ENCODE measurements around the gene AFTPH.

Gene AFTPH

GRCh38 chr2:64587561-64587960 is 63.4 kb downstream of the AFTPH start:
- no peak for DNase-seq (ENCODE audit: low spot score)

GRCh38 chr2:64591188-64591587 is 67.1 kb downstream of the AFTPH start:
- no peak for DNase-seq (ENCODE audit: low spot score)

GRCh38 chr2:64593035-64593655 is 69.0 kb downstream of the AFTPH start:
- DNase-seq (ENCODE audit: low spot score), result no peak

DNA sequence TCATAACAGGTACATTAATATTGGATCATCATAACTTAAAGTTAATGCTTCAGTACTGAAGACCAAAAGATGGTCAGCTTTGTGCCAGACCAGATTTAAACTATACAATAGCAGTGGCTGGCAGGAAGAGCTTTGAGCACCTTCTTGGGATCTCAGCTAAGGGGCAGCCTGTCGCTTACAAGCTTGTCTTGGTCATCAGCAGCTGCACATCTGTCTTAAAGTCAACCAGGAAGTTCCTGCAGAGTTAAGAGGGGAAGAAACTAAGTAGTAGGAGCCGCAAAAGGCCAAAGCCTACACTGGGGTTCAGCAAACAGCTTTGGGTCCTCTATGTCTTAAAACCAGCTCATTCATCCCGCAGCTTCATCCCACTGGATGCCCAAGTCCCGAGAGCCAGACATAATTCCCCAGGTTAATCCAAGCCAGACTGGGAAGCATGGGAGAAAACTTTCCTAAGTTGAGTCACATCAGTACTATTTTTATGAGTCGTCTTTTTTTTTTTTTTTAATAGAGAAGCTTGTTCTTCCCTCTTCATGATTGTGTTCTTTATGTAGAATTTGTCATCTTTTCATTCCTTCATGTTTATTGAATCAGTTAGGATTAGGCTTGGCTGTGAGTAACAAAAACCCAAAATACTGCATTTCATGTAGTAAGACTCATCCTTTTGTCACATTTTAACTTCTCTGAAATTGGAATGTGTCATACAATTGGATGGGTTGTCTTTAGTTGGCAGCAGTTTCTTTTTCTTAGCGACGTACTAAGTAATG is 70.3 kb downstream of the AFTPH start:
- DNase-seq (ENCODE audit: low spot score), result peak; percentile 37

- no peak for DNase-seq (ENCODE audit: low spot score)
These were observed 71.5 kb downstream of the AFTPH start for GRCh38 chr2:64595397-64596176.

DNA sequence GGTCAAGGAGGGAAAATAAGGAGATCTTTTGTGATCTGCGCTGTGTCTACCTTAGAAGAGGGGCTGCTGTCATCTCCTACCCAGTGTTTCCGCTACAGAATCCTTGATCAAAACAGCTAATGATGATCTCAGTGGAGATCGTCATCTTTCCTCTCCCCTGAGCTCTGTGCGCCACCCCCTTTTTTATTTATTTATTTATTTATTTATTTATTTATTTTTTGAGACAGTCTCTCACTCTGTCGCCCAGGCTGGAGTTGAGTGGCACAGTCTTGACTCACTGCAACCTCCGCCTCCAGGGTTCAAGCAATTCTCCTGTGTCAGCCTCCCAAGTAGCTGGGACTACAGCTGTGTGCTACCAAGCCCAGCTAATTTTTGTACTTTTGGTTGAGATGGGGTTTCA is 74.1 kb downstream of the AFTPH start:
- DNase-seq (ENCODE audit: low spot score), result no peak

DNA sequence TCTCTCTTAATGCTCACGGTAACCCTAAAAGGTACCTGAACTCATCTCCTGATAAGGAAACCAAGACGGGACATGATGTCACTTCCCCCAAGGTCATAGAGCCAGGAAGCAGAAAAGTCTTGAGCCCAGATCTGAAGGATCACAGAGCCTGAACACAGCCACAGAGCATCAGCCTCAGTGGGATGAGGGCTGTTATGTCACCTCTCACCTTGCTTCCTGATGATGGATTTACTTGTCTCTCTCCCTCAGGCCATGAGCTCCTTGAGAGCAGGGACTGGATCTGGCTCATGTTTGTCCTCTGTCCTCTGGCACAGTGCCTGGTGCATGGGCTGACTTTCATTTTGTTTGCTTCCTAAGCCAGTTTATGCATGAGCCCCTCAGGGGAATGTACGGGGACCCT is 75.3 kb downstream of the AFTPH start:
- DNase-seq (ENCODE audit: low spot score), result peak; percentile 62

- DNase-seq (ENCODE audit: low spot score), result no peak
These were observed 77.1 kb downstream of the AFTPH start for GRCh38 chr2:64601034-64601754.

- no peak for DNase-seq (ENCODE audit: low spot score)
These were observed 77.8 kb downstream of the AFTPH start for GRCh38 chr2:64601785-64602391.

- no peak for DNase-seq (ENCODE audit: low spot score)
These were observed 78.3 kb downstream of the AFTPH start for GRCh38 chr2:64602436-64602835.

DNA sequence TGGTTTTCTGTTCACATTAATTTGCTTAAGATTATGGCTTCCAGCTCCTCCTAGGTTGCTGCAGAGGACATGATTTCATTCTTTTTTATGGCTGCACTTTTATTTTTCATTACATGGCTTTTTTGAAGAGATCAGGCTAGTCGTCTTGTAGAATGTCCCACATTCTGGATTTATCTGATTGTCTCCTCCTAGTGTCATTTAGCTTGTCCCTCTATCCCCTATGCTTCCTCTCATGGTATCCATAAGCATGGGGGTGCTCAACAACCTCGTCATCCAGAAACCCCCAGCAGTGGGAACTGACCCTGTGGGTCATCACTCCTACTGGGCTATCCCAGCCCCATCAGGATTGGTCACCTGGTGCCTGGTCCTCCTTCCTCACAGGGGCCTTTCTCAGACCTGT is 80.0 kb downstream of the AFTPH start:
- no peak for DNase-seq (ENCODE audit: low spot score)

- no peak for DNase-seq (ENCODE audit: low spot score)
These were observed 80.9 kb downstream of the AFTPH start for GRCh38 chr2:64605026-64605471.

DNA sequence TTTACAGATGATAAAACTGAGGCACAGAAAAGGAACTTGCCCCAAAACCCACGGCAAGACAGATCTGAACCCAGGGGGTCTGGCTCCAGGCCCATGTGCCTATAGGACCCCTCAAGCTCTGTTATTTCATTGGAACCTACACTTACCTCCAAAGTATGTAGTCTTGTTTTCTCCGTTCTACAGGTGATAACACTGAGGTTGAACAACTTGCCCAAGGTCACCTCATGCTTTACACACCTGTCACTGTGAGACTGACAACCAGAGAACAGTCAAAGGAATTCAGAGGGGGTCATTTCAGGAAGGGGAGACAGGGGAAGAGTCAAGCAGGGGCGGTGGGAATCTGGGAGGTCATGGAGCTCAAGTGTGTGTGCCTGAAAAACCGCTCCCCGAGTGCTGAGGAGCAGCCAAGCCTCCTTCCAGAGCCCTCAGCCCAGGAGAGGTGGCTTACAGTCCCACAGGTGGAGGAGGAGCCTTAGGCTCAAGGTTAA is 81.9 kb downstream of the AFTPH start:
- DNase-seq (ENCODE audit: low spot score), result no peak

DNA sequence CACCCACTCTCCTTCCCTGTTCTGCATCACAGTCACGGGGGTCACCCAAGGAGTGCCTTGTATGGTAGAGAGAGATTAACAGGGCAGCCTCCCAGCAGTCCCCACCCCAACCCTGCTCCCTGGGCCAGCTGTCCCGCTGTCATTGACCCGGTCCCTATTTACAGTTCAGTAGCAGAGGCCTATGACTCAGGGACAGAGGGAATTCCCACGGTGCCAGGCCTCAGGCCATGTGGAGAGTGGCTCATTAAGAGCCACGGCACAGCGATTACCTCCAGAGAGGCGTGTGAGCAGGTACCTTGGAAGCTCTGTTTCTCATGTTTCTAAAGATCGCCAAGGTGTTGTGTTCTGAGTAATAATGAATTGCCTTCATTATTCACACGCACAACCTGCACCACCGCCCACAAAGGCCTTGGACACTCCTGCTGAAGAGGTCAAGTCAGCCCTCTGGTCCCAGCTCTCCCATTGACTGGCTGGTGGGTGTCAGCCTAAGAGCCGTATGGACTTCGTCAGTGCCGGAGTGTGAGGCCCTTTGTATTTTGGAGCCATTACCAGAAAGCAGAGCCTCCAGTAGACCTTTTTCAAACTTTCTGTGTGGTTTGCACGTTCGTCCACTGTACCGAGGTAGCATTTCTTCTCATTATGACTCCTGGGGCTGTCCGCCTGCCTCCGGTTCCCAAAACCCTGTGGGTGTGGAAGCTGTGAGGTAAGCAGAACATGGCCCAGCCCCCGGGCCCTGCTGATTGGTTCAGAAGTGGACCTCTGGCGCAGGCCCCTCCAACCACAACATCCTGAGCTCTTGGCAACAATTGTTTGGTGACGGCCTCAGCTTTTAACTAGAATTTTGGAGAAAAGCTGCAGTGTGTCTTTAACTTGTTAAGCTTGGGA is 82.6 kb downstream of the AFTPH start:
- DNase-seq (ENCODE audit: low spot score), result no peak

- DNase-seq (ENCODE audit: low spot score), result no peak
These were observed 83.5 kb downstream of the AFTPH start for GRCh38 chr2:64607381-64608304.

DNA sequence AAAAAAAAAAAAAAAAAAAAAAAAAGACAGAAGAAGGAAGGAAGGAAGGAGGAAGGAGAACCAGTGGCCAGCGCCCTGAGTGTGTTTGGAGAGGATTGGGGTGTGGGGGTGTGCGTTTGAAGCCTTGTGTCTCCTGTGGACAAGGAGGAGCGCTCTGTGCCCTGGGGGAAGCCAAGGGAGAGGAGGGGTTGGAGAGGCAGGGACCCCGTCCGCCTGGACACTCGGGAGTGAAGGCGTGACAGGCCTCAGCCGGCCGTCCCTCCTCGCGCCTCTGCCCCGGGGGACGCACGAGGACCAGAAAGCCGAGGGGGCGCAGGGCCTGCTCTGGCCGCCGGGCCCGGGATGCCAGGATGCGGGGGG is 84.7 kb downstream of the AFTPH start:
- DNase-seq (ENCODE audit: low spot score), result no peak

GRCh38 chr2:64609227-64609941 is 85.3 kb downstream of the AFTPH start:
- peak; percentile 40 for DNase-seq (ENCODE audit: low spot score)

DNA sequence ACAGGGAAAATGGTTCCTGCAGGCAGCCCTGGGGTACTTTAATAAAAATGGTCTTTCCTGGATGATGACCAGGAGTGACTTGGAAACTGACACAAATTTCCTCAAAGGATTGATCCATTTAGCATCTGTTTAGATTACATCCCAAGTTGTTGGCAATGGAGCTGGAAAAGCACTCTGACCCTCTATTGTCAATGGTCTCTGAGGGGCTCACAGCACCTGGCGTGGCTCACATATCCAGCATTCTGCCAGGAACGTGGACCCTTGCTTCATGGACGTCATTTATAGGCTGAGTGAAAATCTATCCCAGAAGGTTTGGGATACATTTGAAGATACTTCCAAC is 85.8 kb downstream of the AFTPH start:
- no peak for DNase-seq (ENCODE audit: low spot score)

- no peak for DNase-seq (ENCODE audit: low spot score)
These were observed 86.3 kb downstream of the AFTPH start for GRCh38 chr2:64610316-64610855.
